ENCODE results near the gene TMIGD2.

- TF ChIP-seq CTCF (IDR thresholded peaks at IDR 0.05) (no peak), POLR2A (IDR thresholded peaks at IDR 0.05) (no peak)
These were observed 24.1 kb upstream of the TMIGD2 start for GRCh38 chr19:4326215-4326836.

Data from right lobe of liver (tissue), 4 donors.